Smooth muscle cell (in vitro differentiated cells): ENCODE measurements around the gene SLC35C1. TPM values are rescaled to one million over a fixed set of nuclear protein-coding genes. Genes with fewer than 3 reads are reported as not detected.

Source experiments
- DNase-seq: peaks from one replicate; lab custom pipeline; 2025; ENCODE audit not compliant: unreplicated experiment; lab: John Stamatoyannopoulos, UW
- H2AFZ ChIP-seq: fragments of 200-600 bp; sonication (generic); 2 replicates; pipeline ENCODE4 v1.6.0; 2016; ENCODE audit warnings: antibody characterized with exemption, low read depth, mild to moderate bottlenecking
- H3F3A ChIP-seq: fragments of 200-600 bp; sonication (generic); 2 replicates; pipeline ENCODE4 v1.6.0; 2017; ENCODE audit warnings: antibody characterized with exemption, low read depth
- H3K27ac ChIP-seq: fragments of 200-600 bp; sonication (generic); 2 replicates; pipeline ENCODE4 v1.5.1; 2016; ENCODE audit warnings: low read depth, mild to moderate bottlenecking
- H3K27me3 ChIP-seq: fragments of 200-600 bp; sonication (generic); 2 replicates; pipeline ENCODE4 v1.6.1; 2016; ENCODE audit warnings: low read depth, mild to moderate bottlenecking
- H3K36me3 ChIP-seq: fragments of 200-600 bp; sonication (generic); 2 replicates; pipeline ENCODE4 v1.5.1; 2016; ENCODE audit warnings: low read depth
- H3K4me1 ChIP-seq: fragments of 200-600 bp; sonication (generic); 2 replicates; pipeline ENCODE4 v1.5.1; 2016; ENCODE audit warnings: low read depth
- H3K4me2 ChIP-seq: fragments of 200-600 bp; sonication (generic); 2 replicates; pipeline ENCODE4 v1.6.0; 2016; ENCODE audit warnings: mild to moderate bottlenecking
- H3K4me3 ChIP-seq: fragments of 200-600 bp; sonication (generic); 2 replicates; pipeline ENCODE4 v1.5.1; 2016; ENCODE audit warnings: mild to moderate bottlenecking
- H3K79me2 ChIP-seq: fragments of 200-600 bp; sonication (generic); 2 replicates; pipeline ENCODE4 v1.6.0; 2016; ENCODE audit warnings: low read depth, mild to moderate bottlenecking
- H3K9ac ChIP-seq: fragments of 200-600 bp; sonication (generic); 2 replicates; pipeline ENCODE4 v1.6.0; 2016; ENCODE audit warnings: low read depth
- H3K9me3 ChIP-seq: fragments of 200-600 bp; sonication (generic); replicated peaks from 2 replicates; pipeline ENCODE4 v1.5.1; 2016; ENCODE audit warnings: low read depth
- H4K20me1 ChIP-seq: fragments of 200-600 bp; sonication (generic); 2 replicates; pipeline ENCODE4 v1.6.0; 2016; ENCODE audit warnings: low read depth
- WGBS: methylation state at CpG from one replicate; pipeline ENCODE4 v1.1.7; 2016; ENCODE audit warnings: low lambda C conversion rate; 5-methylcytosine and 5-hydroxymethylcytosine counted together
- polyA plus RNA-seq: library from polyadenylated mRNA; unstranded; fragments of >200 nt; fragmentation: Nextera tagmentation; extraction: Ambion mirVana; gene quantifications from 2 replicates; pipeline ENCODE4 v1.2.1, GENCODE V29; 2016
- total RNA-seq: library from RNA; depleted of rRNA; stranded (reverse); fragments of >200 nt; gene quantifications from 2 replicates; pipeline ENCODE4 v1.2.3, GENCODE V29; 2014
- TF ChIP-seq, protein P1 (sequence below): fragments of 200-600 bp; sonication (generic); IDR thresholded peaks from 2 replicates; pipeline ENCODE4 v1.5.1; 2017; ENCODE audit warnings: borderline replicate concordance, mild to moderate bottlenecking, antibody characterized with exemption; ENCODE audit not compliant: insufficient read depth, poor library complexity, severe bottlenecking

Gene SLC35C1
- total and polyA plus RNA-seq, 2 experiments from 2014 or later = 8.9 to 32.7 TPM

- Histone ChIP-seq H3K9ac (no peak overlapping the region), H4K20me1 (peaks cover 20% of the 10 kb centered on the region), H3K9me3 (no peaks in the 10 kb centered on the region), H3K4me3 (no peak overlapping the region), H3F3A (no peaks in the 10 kb centered on the region), H2AFZ (no peak overlapping the region), H3K36me3 (no peaks in the 10 kb centered on the region), H3K27me3 (no peaks in the 10 kb centered on the region), H3K79me2 (peaks cover 22% of the 10 kb centered on the region), H3K4me2 (no peak overlapping the region), H3K4me1 (peaks cover 18% of the 10 kb centered on the region), H3K27ac (no peak overlapping the region)
- DNase-seq = no peak
- WGBS = 92% methylated on average over 10 of the region's 10 CpGs
- TF ChIP-seq, protein P1, sequence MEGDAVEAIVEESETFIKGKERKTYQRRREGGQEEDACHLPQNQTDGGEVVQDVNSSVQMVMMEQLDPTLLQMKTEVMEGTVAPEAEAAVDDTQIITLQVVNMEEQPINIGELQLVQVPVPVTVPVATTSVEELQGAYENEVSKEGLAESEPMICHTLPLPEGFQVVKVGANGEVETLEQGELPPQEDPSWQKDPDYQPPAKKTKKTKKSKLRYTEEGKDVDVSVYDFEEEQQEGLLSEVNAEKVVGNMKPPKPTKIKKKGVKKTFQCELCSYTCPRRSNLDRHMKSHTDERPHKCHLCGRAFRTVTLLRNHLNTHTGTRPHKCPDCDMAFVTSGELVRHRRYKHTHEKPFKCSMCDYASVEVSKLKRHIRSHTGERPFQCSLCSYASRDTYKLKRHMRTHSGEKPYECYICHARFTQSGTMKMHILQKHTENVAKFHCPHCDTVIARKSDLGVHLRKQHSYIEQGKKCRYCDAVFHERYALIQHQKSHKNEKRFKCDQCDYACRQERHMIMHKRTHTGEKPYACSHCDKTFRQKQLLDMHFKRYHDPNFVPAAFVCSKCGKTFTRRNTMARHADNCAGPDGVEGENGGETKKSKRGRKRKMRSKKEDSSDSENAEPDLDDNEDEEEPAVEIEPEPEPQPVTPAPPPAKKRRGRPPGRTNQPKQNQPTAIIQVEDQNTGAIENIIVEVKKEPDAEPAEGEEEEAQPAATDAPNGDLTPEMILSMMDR = no peak
Measured at GRCh38 chr11:45802531-45803317, 2.2 kb upstream of the SLC35C1 start.

GRCh38 chr11:45803971-45804760 lies 783 bp upstream of the SLC35C1 start:
- Histone ChIP-seq H3K4me1 (peaks cover 18% of the 10 kb centered on the region), H4K20me1 (peaks cover 35% of the 10 kb centered on the region), H3K4me2 (peak overlapping the region; percentile 100), H3K9ac (no peak overlapping the region), H3K9me3 (no peaks in the 10 kb centered on the region), H3K4me3 (peak overlapping the region; percentile 92), H3F3A (no peaks in the 10 kb centered on the region), H2AFZ (peak overlapping the region; percentile 74), H3K79me2 (peaks cover 22% of the 10 kb centered on the region), H3K36me3 (no peaks in the 10 kb centered on the region), H3K27ac (no peak overlapping the region), H3K27me3 (no peaks in the 10 kb centered on the region)
- DNase-seq = peak; percentile 52
- TF ChIP-seq, protein P1 = no peak
- 1% methylated on average over 53 of the region's 70 CpGs for WGBS

DNA sequence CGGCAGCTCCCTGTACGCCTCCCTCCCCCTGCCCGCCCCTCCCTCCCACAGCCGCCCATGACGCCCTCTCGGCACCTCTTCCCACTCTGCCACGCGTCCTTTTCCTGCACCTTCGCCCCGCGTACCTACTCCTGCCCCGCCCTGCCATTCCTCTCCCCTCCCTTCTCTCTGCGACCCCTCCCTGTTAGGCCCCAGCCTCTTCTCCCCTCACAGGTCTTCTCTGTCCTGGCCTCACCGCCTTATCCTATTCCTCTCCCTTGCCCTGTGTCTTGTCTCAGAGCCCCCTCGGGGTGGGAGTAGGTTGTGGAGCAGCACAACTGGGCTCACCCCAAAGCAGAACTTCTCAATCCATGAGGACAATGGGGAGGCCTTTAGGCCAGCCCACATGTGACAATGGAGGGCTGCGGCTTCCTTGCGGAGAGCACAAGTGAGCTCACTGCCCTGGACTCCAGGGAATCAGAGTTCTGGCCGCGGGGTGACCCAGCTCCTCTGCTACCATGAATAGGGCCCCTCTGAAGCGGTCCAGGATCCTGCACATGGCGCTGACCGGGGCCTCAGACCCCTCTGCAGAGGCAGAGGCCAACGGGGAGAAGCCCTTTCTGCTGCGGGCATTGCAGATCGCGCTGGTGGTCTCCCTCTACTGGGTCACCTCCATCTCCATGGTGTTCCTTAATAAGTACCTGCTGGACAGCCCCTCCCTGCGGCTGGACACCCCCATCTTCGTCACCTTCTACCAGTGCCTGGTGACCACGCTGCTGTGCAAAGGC lies 539 bp downstream of the SLC35C1 start:
- peaks cover 18% of the 10 kb centered on the region for H3K4me1 ChIP-seq
- no peak for DNase-seq
- H4K20me1 ChIP-seq = peaks cover 48% of the 10 kb centered on the region
- peak overlapping the region; percentile 97 for H3K9ac ChIP-seq
- peak overlapping the region; percentile 100 for H3K4me2 ChIP-seq
- 46% methylated on average over 16 of the region's 29 CpGs for WGBS
- H3K9me3 ChIP-seq = no peaks in the 10 kb centered on the region
- peak overlapping the region; percentile 89 for H3K27ac ChIP-seq
- H3K27me3 ChIP-seq = no peaks in the 10 kb centered on the region
- peaks cover 22% of the 10 kb centered on the region for H3K79me2 ChIP-seq
- H3K36me3 ChIP-seq = no peaks in the 10 kb centered on the region
- no peaks in the 10 kb centered on the region for H3F3A ChIP-seq
- TF ChIP-seq, protein P1 = no peak
- peak overlapping the region; percentile 92 for H3K4me3 ChIP-seq
- peak overlapping the region; percentile 83 for H2AFZ ChIP-seq
